Endodermal cell (in vitro differentiated cells): ENCODE measurements around the gene HLA-DQB1. TPM values are rescaled to one million over a fixed set of nuclear protein-coding genes. Genes with fewer than 3 reads are reported as not detected.

Experiments used
- DNase-seq: peaks from one replicate; pipeline ENCODE4 v3.0.0-alpha.2; 2017
- H3K27ac ChIP-seq: 2 replicates; pipeline ENCODE4 v1.5.1; 2013; ENCODE audit warnings: mild to moderate bottlenecking, low read depth, low read length, moderate library complexity
- H3K27me3 ChIP-seq: 2 replicates; pipeline ENCODE4 v1.6.1; 2013; ENCODE audit warnings: mild to moderate bottlenecking, low read length, moderate library complexity; ENCODE audit not compliant: insufficient read depth, control insufficient read depth, poor library complexity, severe bottlenecking
- H3K36me3 ChIP-seq: 2 replicates; pipeline ENCODE4 v1.7.0; 2013; ENCODE audit warnings: mild to moderate bottlenecking, low read length, moderate library complexity; ENCODE audit not compliant: control insufficient read depth, insufficient read depth
- H3K4me1 ChIP-seq: one replicate; pipeline ENCODE4 v1.7.0; 2013; ENCODE audit warnings: low read length; ENCODE audit not compliant: control insufficient read depth, insufficient read depth
- H3K4me3 ChIP-seq: 2 replicates; pipeline ENCODE4 v1.5.1; 2013; ENCODE audit warnings: mild to moderate bottlenecking, low read length, moderate library complexity
- H3K9ac ChIP-seq: 2 replicates; pipeline ENCODE4 v1.6.1; 2013; ENCODE audit warnings: mild to moderate bottlenecking, low read length, moderate library complexity; ENCODE audit not compliant: poor library complexity, severe bottlenecking; ENCODE audit errors: extremely low read depth
- H3K9me3 ChIP-seq: 2 replicates; pipeline ENCODE4 v1.6.1; 2013; ENCODE audit warnings: mild to moderate bottlenecking, low read length, moderate library complexity; ENCODE audit not compliant: control insufficient read depth
- H3K27ac Mint-ChIP-seq: 2 replicates; pipeline ENCODE4 v1.8.0; 2020; ENCODE audit warnings: mixed read lengths
- H3K27me3 Mint-ChIP-seq: 2 replicates; pipeline ENCODE4 v1.8.0; 2021; ENCODE audit warnings: mild to moderate bottlenecking, mixed read lengths; ENCODE audit not compliant: insufficient read depth
- H3K36me3 Mint-ChIP-seq: 2 replicates; pipeline ENCODE4 v1.8.0; 2020; ENCODE audit warnings: low read depth, mixed read lengths
- H3K4me1 Mint-ChIP-seq: 2 replicates; pipeline ENCODE4 v1.8.0; 2020; ENCODE audit warnings: mixed read lengths
- H3K4me3 Mint-ChIP-seq: 2 replicates; pipeline ENCODE4 v1.8.0; 2020; ENCODE audit warnings: mild to moderate bottlenecking, moderate library complexity, mixed read lengths
- H3K9me3 Mint-ChIP-seq: 2 replicates; pipeline ENCODE4 v1.8.0; 2020; ENCODE audit warnings: mild to moderate bottlenecking, mixed read lengths
- CTCF ChIP-seq: fragments of 200-600 bp; sonication (generic); conservative IDR thresholded peaks from 2 replicates; pipeline ENCODE4 v1.5.0; 2021; ENCODE audit warnings: antibody characterized with exemption, mild to moderate bottlenecking
- WGBS, 2 experiments: methylation state at CpG; one replicate each; pipeline versions ENCODE4 v1.1.5 to v1.1.7; 2013; ENCODE audit warnings: missing lambda C conversion rate in 2 of 2, mixed read lengths in 1 of 2; ENCODE audit not compliant: insufficient coverage in 1 of 2, insufficient read length in 1 of 2; 5-methylcytosine and 5-hydroxymethylcytosine counted together
- total RNA-seq, 2 donors: library from RNA; stranded (reverse); fragmentation: NEBNext Ultra II Directional in 1 of 2; extraction: Animal tissue kit (Norgen Biotek cat#: 25700) in 1 of 2; gene quantifications; 2 replicates in 1 of 2; 3 replicates in 1 of 2; pipeline ENCODE4 v1.2.1, GENCODE V29; 2021

HLA-DQB1 gene
- total RNA-seq, 2 donors from 2014 or later: 2.2 to 11.1 TPM

DNA sequence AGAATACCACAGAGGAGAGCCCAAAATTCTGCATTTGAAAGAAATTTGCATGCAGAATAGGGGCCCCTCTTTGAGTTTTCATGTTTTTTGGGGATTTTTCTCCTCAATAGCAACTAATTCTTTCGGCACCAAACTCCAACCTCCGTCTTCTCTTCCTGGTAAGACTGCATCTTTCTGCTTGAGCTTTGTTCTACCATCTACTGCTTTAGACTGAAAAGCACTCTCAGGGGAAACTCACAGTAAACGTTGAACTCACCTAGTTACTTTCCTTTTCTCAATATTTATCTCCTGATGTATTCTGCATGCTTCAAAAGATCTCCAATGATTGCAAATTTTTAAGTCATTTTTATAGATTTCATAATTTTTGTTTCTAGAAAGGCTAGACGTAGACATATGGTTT lies 36.9 kb upstream of the HLA-DQB1 start:
- H3K27ac ChIP-seq: no peak overlapping the region
- no peaks in the 10 kb centered on the region for H3K4me1 ChIP-seq
- H3K9ac ChIP-seq: no peak overlapping the region
- no peaks in the 10 kb centered on the region for H3K9me3 Mint-ChIP-seq
- no peaks in the 10 kb centered on the region for H3K27me3 ChIP-seq
- TF ChIP-seq CTCF: no peak
- peaks cover 3% of the 10 kb centered on the region for H3K27me3 Mint-ChIP-seq
- no peak overlapping the region for H3K27ac Mint-ChIP-seq
- no peak overlapping the region for H3K4me3 ChIP-seq
- H3K36me3 Mint-ChIP-seq: no peaks in the 10 kb centered on the region
- H3K4me1 Mint-ChIP-seq: no peaks in the 10 kb centered on the region
- no peaks in the 10 kb centered on the region for H3K36me3 ChIP-seq
- H3K4me3 Mint-ChIP-seq: peak overlapping the region; percentile 43
- DNase-seq: no peak
- peaks cover 9% of the 10 kb centered on the region for H3K9me3 ChIP-seq
- 71 to 76% methylated on average over 4 of the region's 4 CpGs for WGBS, 2 experiments

GRCh38 chr6:32700391-32701040 lies 34.1 kb upstream of the HLA-DQB1 start:
- Mint-ChIP-seq H3K9me3 (no peaks in the 10 kb centered on the region), H3K4me3 (no peak overlapping the region), H3K27me3 (peaks cover 4% of the 10 kb centered on the region), H3K36me3 (no peaks in the 10 kb centered on the region), H3K4me1 (no peaks in the 10 kb centered on the region), H3K27ac (no peak overlapping the region)
- WGBS, 2 experiments: 71 to 86% methylated on average over 2 to 6 of the region's 6 CpGs
- H3K27me3 ChIP-seq: no peaks in the 10 kb centered on the region
- peaks cover 9% of the 10 kb centered on the region for H3K9me3 ChIP-seq
- H3K9ac ChIP-seq: no peak overlapping the region
- peak; percentile 80 for DNase-seq
- H3K36me3 ChIP-seq: no peaks in the 10 kb centered on the region
- no peak overlapping the region for H3K27ac ChIP-seq
- H3K4me1 ChIP-seq: no peaks in the 10 kb centered on the region
- H3K4me3 ChIP-seq: no peak overlapping the region
- peak; percentile 87 for TF ChIP-seq CTCF

GRCh38 chr6:32697031-32697430 lies 30.6 kb upstream of the HLA-DQB1 start:
- 86 to 88% methylated on average over 1 of the region's 1 CpG for WGBS, 2 experiments
- peaks cover 4% of the 10 kb centered on the region for H3K27me3 Mint-ChIP-seq
- no peak for TF ChIP-seq CTCF
- no peaks in the 10 kb centered on the region for H3K36me3 Mint-ChIP-seq
- DNase-seq: no peak
- Histone ChIP-seq H3K27ac (no peak overlapping the region), H3K4me3 (no peak overlapping the region), H3K27me3 (no peaks in the 10 kb centered on the region), H3K4me1 (no peaks in the 10 kb centered on the region), H3K36me3 (no peaks in the 10 kb centered on the region), H3K9ac (no peak overlapping the region), H3K9me3 (peaks cover 23% of the 10 kb centered on the region)
- H3K4me3 Mint-ChIP-seq: no peak overlapping the region
- no peaks in the 10 kb centered on the region for H3K4me1 Mint-ChIP-seq
- H3K9me3 Mint-ChIP-seq: peaks cover 7% of the 10 kb centered on the region
- H3K27ac Mint-ChIP-seq: no peak overlapping the region
